SH-SY5Y (cell line): ENCODE data around the gene PLRG1.

Source experiments
- GATA2 ChIP-seq: IDR thresholded peaks from 2 replicates; pipeline ENCODE4 v1.6.1; 2011; ENCODE audit warnings: mild to moderate bottlenecking, low read depth, low read length
- GATA3 ChIP-seq: IDR thresholded peaks from 2 replicates; pipeline ENCODE4 v1.6.1; 2011; ENCODE audit warnings: low read depth, mild to moderate bottlenecking, low read length, moderate library complexity

GRCh38 chr4:154560824-154561231, 10.6 kb upstream of the PLRG1 start:
- TF ChIP-seq GATA2 (no peak), GATA3 (no peak)
